HG03060 (cell line): Measurements from ENCODE around the gene ABHD16A.

Source experiments
- ATAC-seq: cut with Tn5 transposase; IDR thresholded peaks from one replicate; pipeline ENCODE4 v1.9.1; 2021; ENCODE audit warnings: low read depth, moderate number of reproducible peaks; ENCODE audit not compliant: unreplicated experiment

Gene ABHD16A

DNA sequence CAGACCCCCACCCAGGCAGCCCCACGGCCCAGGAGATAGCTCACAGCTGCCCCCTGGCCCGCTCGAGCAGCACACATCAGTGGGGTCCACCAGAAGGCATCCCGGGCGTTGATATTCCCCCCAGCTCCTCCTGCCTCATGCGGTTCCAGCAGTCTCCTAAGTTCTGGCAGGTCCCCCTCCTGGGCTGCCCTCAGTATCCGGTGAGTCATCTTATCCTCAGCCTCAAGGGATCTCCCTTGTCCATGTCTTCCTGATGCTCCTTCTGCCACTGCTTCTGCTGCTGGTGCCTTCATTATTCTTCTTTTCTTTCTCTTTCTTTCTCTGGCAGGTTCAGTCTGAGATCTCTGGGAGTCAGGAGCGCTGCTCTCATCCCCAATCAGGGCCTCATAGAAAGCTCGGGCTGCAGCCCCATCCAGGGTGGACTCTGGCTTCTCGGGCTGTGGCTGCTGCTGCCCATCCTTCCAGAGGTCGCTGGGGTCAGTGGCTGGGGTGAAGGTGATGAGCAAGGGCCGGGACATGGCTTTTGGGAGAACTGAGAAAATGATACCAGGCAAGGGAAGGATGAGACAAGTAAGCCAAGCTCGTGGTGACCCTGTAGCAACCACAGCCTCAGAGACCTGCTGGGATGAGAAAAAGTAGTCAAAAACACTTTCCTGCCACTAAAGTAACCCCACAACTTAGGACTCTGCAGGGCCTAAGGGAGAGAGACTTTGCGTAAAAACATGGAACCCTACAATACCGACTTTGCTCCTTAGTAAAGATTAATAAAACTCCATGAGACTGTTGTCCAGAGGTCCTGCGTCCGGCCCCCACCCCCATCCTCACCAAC lies 38.9 kb downstream of the ABHD16A start:
- no peak for ATAC-seq

DNA sequence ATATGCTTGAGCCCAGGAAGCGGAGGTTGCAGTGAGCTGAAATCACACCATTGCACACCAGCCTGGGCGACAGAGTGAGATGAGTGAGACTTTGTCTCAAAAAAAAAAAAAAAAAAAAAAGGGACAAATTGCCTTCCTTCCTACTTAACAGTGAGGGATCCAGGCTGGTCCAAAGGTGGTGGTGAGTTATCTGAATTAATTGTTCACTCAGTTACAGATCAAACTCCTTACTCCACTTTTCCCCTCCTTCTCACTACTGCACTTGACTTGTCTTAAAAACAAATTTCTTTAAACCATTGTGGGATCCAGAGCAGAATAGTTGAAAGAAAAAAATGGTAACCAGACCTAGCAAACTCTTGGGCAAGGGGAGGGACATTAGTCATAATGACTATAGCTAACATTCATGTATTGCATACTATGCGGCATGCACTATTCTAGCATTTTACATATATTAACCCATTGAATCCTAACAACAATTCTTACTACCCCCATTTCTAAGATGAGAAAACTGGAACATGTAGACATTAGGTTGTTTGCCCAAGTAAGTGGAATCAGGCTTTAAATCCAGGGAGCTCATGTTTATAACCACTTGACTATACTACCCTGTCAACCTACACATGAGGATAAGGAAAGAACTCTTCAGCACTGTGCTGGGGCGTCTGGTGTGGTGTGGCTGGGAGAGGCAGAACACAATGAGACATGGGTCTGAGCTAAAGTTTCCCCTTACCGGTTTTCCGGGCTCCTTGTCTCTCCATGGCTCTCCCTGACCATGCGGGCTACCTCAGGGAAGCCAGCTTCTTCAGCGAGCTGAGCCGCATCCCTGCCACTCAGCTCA lies 39.8 kb downstream of the ABHD16A start:
- ATAC-seq: no peak

DNA sequence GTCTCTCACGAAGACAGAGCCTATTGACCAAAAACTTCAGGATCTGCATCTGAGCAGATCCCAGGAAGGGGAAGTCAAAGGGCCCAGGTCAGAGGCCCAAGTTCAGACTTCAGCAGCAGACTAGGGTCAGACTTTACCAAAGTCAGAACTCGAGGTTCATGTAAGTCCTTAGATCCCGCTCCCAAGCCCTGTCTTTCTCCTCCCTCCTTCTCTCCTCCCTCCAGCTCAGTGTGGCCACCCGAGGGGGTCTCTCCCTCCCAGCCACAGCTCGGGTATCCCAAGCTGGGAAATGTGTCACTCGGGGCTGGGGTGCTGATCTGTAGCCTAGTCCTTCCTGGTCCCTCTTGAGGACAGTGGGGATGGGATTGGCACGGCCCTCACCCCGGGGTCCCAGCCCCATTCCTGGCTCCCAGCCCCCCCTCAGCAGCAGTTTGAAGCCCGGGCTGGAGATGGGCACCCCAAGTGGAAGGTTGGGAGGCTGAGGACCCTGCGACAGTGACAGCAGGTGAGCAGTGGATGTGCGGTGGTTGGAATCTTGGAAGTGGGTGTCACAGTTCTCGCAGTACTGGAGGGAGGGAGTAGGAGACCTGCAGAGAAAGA lies 40.9 kb downstream of the ABHD16A start:
- no peak for ATAC-seq

DNA sequence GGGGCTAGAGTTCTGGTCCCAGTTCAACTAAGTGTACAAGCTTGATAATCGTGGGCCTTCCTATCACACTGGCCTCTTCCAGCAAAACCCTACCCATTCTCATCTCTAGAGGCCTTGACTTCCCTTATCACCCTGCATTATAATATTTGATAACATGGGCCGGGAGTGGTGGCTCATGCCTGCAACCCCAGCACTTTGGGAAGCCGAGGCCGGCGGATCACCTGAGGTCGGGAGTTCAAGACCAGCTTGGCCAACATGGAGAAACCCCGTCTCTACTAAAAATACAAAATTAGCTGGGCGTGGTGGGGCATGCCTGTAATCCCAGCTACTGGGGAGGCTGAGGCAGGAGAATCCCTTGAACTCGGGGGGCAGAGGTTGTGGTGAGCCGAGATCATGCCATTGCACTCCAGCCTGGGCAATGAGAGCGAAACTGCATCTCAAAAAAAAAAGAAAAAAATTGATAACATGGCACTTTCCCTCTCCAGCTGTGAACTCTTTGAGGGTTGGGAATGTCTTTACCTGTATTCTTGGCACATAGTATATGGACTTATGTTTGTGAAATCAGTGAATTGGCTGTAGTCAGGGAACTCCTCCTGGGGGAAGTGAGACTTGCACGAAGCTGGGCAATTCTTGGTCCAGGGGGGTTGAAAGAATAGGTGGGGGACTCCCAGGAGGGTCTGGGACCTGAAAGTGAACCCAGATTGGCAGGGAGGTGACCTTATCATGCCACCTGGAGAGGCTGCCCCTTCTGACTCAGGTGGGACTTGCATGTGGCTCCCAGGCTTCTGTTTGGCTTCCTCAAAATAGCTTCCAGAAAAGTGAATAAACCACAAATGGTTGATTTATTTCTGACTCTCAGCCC lies 41.6 kb downstream of the ABHD16A start:
- no peak for ATAC-seq

DNA sequence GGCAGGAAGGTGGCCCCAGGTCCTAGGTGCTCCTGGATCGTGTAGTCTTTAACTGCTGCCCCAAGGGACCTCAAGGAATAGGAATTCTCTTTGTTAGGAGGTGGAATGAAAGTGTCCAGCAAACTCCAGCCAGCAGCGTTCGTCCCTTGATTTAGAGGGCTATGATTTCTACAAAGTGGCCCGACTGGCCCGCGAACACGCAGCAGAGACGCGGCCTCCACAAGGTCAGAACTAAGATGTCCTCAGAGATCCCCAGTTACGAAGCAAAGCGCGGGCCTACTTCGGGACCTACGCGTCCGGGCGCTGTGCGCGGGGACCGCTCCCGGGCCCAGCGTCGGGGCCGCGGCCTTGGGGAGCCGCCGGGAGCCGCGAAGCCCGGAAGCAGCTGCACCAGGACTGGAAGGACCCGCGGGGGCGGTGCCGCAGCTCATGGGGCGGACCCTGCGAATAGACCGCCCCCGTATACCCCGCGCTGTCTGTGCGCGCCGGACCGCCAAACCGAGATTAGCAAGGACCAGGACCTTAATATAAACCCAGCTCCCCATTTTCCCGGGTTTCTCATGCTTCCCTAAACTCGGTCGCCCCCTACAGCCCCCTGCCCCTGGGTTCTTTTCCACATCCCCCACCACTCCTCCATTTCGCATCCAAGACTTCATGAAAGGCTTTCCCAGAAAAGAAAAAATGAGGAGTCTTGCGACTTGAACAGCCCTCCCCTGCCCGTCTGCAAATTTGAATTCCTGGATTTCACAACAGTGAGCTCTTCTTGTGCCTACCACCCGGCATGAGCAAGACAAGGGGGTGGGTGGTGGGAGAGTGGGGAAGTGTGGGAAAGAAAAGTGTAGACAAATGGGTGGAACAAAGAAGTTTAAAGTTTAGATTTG lies 42.5 kb downstream of the ABHD16A start, which contains the start of gene C6orf47:
C6orf47 (minus strand) TSS at position 398 of the 881 bp plus-strand sequence. CDS start 831 bp downstream, outside the sequence.
- ATAC-seq: no peak

DNA sequence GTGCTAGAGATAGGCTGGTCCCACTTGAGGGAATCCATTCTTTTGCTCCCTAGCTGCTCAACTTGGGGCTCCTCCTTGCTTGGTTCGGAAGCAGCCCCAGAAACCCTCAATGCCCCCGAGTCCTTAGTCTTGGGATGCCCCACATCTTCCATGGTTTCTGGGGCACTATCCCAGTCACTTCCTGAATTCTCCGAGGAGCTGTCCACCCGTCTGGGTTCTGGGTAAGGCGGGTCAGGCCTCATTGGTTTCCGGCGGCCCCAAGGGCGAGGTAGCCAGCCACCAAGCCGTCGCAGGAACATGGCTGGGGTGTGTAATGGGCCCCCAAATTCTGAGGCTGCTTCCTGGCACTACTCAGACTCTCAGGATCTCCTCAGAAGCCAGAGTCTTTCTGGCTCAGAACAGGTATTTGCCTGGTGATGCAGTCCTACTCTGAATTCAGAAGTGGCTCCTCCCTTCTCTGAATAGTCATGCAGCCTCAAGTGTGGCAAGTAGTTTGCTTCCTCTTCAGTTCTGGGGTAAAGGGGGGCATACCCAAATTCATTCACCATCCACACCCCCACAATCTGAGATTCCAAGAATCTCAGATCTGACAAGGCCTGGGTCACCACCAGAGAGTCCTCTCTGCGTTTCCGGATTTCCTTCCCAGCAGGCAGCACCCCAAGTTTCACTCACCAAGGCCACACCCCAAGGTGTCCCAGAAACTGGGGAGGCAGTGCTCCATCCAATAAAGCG lies 43.3 kb downstream of the ABHD16A start:
- no peak for ATAC-seq

DNA sequence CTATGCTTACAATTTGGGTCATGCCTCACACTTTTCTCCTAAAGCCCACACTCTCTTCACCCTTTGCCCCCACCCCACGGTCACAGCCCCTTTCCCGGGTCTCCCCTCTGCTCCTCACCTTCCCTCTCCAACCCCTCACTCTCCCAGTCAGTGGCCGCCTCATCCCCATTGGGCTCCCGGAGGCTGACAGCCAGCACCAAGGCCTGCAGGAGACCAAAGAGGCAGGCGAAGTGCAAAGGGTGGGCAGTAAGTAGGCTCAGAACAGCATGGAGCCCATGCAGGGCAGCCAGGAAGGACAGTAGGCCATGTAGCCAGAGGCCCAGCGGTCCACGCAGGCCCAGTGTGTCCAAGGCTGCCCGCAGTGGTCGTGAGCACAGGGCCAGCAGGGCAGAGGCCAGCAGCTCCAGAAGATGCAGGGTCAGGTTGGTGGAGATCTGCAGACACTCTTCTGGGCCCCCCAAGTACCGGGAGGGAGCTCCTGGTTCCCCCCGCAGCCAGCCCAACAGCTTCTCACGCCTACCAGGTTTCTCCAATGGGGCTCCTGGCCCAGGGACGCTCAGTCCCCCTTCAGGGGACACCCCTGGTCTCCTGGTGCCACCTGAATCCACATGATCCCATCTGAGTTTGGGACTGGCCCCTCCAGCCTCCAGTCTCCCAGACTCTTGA lies 44.0 kb downstream of the ABHD16A start:
- no peak for ATAC-seq

DNA sequence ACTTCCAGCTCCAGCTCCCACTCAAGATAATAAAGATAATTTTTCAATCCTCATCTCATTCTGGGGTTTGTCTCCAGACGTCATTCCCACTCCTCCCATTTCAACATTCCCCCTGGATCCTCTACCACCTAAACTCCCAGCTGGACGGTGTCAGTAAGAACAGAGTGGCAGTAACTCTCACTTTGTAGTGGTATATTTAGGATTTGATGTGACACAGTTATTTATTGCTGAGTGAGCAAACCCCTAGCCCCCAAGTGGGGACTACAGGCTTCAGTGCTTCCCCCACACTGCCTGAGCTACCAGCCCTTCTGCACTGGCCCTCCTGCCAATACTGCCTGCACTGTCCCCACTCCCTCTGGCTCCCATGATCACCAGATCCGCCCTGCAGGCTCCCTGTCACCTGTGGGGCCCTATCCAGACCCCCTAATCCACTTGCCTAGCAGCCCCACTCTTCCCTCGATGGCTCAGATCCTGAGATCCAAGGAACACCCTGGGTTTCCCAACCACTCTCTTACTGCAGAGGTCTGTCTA lies 44.9 kb downstream of the ABHD16A start:
- no peak for ATAC-seq

DNA sequence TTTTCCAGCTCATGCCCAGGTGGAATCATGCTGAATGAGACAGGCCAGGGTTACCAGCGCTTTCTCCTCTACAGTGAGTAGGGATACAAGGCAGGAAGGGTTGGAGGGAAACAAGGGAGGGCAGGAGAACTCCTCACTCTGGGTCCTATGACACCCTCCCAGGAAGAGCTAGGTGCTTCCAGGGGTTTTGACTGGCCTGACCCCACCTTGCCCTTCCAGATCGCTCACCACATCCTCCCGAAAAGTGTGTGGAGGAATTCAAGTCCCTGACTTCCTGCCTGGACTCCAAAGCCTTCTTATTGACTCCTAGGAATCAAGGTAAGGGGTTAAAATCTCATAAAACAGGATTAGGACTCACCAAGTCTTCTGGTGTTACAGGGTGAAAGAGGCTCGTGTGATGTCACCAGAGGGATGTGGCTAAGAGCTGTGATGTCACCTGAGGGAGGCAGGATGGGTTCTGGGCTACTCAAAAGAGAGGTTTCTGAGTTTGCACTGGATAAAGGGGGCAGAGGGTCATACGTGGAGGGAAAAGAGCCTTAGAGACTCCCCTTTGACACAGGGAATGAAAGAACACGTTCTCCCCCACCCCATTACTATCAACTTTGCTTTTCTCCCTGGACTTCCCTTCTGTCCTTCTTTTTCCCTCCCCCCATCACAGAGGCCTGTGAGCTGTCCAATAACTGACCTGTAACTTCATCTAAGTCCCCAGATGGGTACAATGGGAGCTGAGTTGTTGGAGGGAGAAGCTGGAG lies 45.5 kb downstream of the ABHD16A start:
- no peak for ATAC-seq

DNA sequence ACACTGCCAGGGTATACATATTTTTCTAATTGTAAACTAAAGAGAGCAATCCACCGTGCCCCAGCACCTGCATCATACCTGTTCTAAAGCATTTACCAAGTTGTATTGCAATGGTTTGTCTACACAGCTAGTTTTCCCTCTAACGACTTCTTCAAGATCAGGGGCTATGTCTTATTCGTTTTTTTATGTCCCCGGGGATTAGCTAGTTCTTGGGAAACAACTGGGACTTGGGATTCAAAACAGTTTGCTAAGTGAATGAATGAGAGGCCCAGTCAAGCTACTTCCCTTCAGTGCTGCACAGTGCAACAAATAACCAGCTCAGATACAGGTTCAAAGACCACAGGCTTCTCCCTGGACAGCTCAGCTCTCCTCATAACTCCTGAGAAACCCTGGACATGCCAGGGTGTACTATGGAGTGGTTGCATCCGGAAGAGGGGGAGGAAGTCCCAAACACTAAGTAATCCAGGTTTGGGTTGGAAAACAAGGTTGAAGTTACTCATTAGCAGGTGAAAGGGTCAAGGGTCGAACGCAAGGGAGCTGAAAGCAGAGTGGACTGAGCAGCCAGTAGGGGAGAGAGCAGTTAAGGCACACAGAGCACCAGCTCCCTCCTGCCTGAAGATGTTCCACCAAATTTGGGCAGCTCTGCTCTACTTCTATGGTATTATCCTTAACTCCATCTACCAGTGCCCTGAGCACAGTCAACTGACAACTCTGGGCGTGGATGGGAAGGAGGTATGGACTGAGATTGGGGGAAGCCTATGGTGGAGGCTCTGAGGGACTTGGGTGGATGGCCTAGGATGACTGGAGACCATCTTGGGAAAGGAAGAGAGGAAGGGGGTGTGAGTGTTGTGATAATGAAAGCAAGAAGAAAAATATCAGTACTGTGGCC lies 47.5 kb downstream of the ABHD16A start, which contains the start of gene APOM:
APOM (plus strand) TSS at position 546 of the 889 bp plus-strand sequence; CDS start at position 619, 73 bp downstream.
- ATAC-seq: no peak

DNA sequence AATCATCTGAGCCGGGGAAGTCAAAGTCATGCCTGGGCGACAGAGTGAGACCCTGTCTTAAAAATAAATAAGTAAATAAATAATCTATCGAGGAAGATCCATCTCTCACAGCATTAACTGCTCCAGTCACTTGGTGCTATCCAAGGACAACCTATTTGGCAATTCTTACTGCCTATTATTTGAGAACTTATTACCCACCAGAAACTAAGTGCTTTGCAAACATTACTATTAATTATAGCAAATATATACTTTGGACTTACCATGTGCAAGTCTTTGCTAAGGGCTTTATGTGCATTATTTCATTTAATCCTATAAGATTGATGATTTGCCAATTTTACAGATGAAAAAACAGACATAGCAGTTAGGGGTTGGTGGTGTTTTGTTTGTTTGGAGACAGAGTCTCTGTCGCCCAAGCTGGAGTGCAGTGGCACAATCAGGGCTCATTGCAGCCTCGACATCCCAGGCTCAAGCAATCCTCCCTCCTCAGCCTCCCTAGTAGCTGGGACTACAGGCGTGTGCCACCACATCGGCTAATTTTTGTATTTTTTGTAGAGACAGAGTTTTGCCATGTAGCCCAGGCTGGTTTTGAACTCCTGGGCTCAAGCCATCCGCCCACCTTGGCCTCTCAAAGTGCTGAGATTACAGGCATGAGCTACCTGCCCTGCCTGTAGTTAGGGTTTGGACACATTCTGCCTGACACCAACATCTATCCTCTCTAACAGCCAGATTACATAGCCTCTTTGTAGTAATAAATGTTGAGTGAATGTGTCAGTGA lies 48.4 kb downstream of the ABHD16A start:
- no peak for ATAC-seq

DNA sequence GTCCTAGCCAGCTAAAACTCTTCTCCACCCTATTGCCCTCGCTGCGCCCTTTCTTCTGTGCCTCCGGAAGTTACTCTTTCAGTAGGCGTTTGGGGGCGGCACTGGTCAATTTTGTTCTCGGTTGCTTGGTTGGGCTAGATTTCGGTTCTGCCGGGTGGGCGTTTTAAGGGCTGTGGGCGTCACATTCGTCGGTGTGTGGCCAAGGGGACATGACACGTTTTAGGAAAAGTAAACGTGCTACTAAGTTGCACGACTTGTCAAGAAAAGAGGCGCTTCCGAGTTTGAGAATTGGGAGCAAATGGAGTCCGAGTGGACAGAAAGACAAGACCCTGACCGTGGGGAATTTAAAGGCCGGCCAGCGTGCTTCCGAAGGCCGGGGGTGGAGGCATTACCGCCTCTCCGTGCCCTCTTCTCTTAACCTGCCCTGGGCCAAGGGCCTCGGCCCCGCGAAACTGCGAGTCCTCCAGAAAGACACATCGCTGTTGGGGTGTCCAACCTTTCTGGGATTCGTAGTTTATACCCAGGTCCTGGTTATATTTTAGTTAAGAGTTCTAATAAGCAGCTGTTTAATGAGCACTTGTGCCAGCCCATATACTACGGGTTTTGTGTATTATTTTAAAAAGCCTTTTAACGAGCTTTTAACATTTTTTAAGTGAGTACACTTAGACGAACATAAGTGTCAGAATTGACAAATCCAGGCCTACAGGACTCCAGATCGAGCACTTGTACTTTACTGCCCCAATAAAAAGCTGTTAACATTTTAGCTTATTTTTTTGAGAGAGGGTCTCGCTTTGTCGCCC lies 50.0 kb downstream of the ABHD16A start:
- peak; percentile 37 for ATAC-seq

DNA sequence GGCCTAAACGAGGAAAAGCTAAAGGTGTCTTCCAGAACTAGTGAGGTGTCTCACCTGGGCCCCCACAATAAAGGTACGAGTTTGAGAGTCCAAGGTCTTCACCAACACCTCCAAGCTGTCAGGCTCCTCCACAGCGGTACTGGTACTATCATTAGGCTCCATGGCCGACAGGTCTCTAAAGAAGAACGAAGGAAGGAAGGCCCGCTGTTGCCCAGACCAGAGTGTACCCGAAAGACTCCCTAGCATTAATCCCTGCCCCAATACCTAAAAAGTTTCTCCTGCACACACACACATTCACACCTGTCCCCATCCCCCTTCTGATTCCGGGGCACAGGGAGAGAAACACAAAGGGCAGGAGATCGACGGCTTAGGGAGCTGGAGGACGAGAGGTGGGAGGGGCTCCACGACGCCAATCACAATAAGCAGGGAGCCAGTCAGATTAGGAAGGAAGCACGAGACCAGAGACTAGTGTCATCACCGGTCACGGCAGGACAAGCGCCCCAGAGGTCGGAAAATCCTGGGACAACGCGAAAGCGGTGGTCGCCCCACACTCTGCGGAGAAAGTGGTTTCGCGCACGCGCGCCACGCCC lies 51.4 kb downstream of the ABHD16A start:
- peak; percentile 17 for ATAC-seq

DNA sequence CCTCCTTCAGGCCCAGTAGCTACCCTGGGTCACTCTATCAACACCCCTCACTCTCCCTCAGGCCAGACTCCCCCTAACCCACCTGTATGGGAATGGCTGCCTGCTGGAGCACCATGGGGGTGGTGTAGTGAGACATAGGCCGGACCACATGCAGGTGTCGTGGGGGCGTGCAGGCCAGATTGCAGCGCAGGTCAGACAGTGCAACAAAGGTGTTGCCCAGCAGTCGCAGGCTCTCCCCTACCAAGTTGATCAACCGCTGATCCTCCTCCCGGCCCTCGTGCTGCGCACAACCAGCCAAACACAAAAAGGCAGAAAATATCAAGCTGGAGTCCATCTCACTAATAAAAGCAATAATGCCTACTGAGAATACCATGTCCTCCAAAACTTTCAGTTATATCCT lies 57.8 kb downstream of the ABHD16A start:
- ATAC-seq: no peak
